DND-41 (cell line): ENCODE measurements around the gene ZDHHC20.

Experiments
- CTCF ChIP-seq: IDR thresholded peaks from 2 replicates; pipeline ENCODE4 v1.5.1; 2012; ENCODE audit warnings: borderline replicate concordance, low read length, moderate library complexity, mild to moderate bottlenecking; ENCODE audit not compliant: poor library complexity, severe bottlenecking; ENCODE audit errors: extremely low read depth
- EZH2 ChIP-seq: IDR thresholded peaks from 3 replicates; pipeline ENCODE4 v1.6.1; 2012; ENCODE audit warnings: borderline replicate concordance, low read depth, mild to moderate bottlenecking, moderate library complexity, low read length, inconsistent platforms; ENCODE audit not compliant: severe bottlenecking

GRCh38 chr13:21360463-21360862 lies 98.6 kb downstream of the ZDHHC20 start:
- TF ChIP-seq CTCF: no peak
- TF ChIP-seq EZH2: no peak
